GM19463 (cell line): ENCODE data around the gene ZDHHC9.

Source experiments
- ATAC-seq: cut with Tn5 transposase; IDR thresholded peaks from one replicate; pipeline ENCODE4 v1.9.1; 2021; ENCODE audit warnings: mild to moderate bottlenecking, moderate library complexity; ENCODE audit not compliant: unreplicated experiment

Gene ZDHHC9

GRCh38 chrX:129823522-129823921, 20.2 kb downstream of the ZDHHC9 start:
- no peak for ATAC-seq

GRCh38 chrX:129823115-129823514, 20.6 kb downstream of the ZDHHC9 start:
- ATAC-seq = peak; percentile 72

GRCh38 chrX:129818123-129818522, 25.6 kb downstream of the ZDHHC9 start:
- no peak for ATAC-seq

- no peak for ATAC-seq
These were observed 29.9 kb downstream of the ZDHHC9 start for GRCh38 chrX:129813662-129814368.

GRCh38 chrX:129808829-129809796, 34.6 kb downstream of the ZDHHC9 start:
- ATAC-seq = no peak

GRCh38 chrX:129808158-129808828, 35.4 kb downstream of the ZDHHC9 start:
- no peak for ATAC-seq

- no peak for ATAC-seq
These were observed 38.9 kb downstream of the ZDHHC9 start for GRCh38 chrX:129804806-129805205.

GRCh38 chrX:129802863-129803262, 40.8 kb downstream of the ZDHHC9 start:
- ATAC-seq = no peak

GRCh38 chrX:129800186-129800585, 43.5 kb downstream of the ZDHHC9 start:
- no peak for ATAC-seq

- ATAC-seq = no peak
These were observed 44.8 kb downstream of the ZDHHC9 start for GRCh38 chrX:129798888-129799287.

GRCh38 chrX:129798456-129798855, 45.2 kb downstream of the ZDHHC9 start:
- no peak for ATAC-seq

GRCh38 chrX:129797251-129797906, 46.3 kb downstream of the ZDHHC9 start:
- ATAC-seq = no peak

GRCh38 chrX:129795584-129795983, 48.1 kb downstream of the ZDHHC9 start:
- no peak for ATAC-seq

- no peak for ATAC-seq
These were observed 50.0 kb downstream of the ZDHHC9 start for GRCh38 chrX:129793604-129794191.

- ATAC-seq = no peak
These were observed 50.9 kb downstream of the ZDHHC9 start for GRCh38 chrX:129792586-129793291.

- ATAC-seq = no peak
These were observed 51.6 kb downstream of the ZDHHC9 start for GRCh38 chrX:129791961-129792570.

GRCh38 chrX:129791336-129791735, 52.4 kb downstream of the ZDHHC9 start:
- ATAC-seq = no peak

- no peak for ATAC-seq
These were observed 52.9 kb downstream of the ZDHHC9 start for GRCh38 chrX:129790808-129791207.

GRCh38 chrX:129790146-129790545, 53.5 kb downstream of the ZDHHC9 start:
- no peak for ATAC-seq
